ENCODE measurements around the gene AP1B1.

The AP1B1 gene

GRCh38 chr22:29342577-29343312 is 45.6 kb downstream of the AP1B1 start:
- H3K4me3 ChIP-seq (ENCODE audit: low read length in 2 of 2), result no peak overlapping the region
- H3K4me1 ChIP-seq (ENCODE audit: control insufficient read depth in 2 of 2, insufficient read depth in 2 of 2, low read length in 2 of 2), result no peaks in the 10 kb centered on the region
- H3K9me3 ChIP-seq (ENCODE audit: control insufficient read depth in 2 of 2, low read length in 2 of 2), result no peaks in the 10 kb centered on the region
- H3K27ac ChIP-seq (ENCODE audit: low read depth in 2 of 2, low read length in 2 of 2), result no peak overlapping the region
- H3K36me3 ChIP-seq (ENCODE audit: control insufficient read depth in 2 of 2, insufficient read depth in 2 of 2, low read length in 2 of 2), result peaks cover 74 to 81% of the 10 kb centered on the region in 2 donors
- no peaks in the 10 kb centered on the region for H3K27me3 ChIP-seq (ENCODE audit: control insufficient read depth in 2 of 2, insufficient read depth in 2 of 2, low read length in 2 of 2)
- H3K9ac ChIP-seq (ENCODE audit: low read depth in 1 of 2, low read length in 2 of 2), result no peak overlapping the region

- Histone ChIP-seq H3K4me3 (ENCODE audit: low read length in 2 of 2) (no peak overlapping the region), H3K27ac (ENCODE audit: low read depth in 2 of 2, low read length in 2 of 2) (no peak overlapping the region), H3K4me1 (ENCODE audit: control insufficient read depth in 2 of 2, insufficient read depth in 2 of 2, low read length in 2 of 2) (no peaks in the 10 kb centered on the region), H3K9me3 (ENCODE audit: control insufficient read depth in 2 of 2, low read length in 2 of 2) (no peaks in the 10 kb centered on the region), H3K36me3 (ENCODE audit: control insufficient read depth in 2 of 2, insufficient read depth in 2 of 2, low read length in 2 of 2) (peaks cover 73 to 80% of the 10 kb centered on the region in 2 donors), H3K27me3 (ENCODE audit: control insufficient read depth in 2 of 2, insufficient read depth in 2 of 2, low read length in 2 of 2) (no peaks in the 10 kb centered on the region), H3K9ac (ENCODE audit: low read depth in 1 of 2, low read length in 2 of 2) (no peak overlapping the region)
Observed at GRCh38 chr22:29342177-29342576, 46.2 kb downstream of the AP1B1 start.

GRCh38 chr22:29341849-29342127 is 46.6 kb downstream of the AP1B1 start:
- Histone ChIP-seq H3K27ac (ENCODE audit: low read depth in 2 of 2, low read length in 2 of 2) (no peak overlapping the region), H3K36me3 (ENCODE audit: control insufficient read depth in 2 of 2, insufficient read depth in 2 of 2, low read length in 2 of 2) (peaks cover 73 to 80% of the 10 kb centered on the region in 2 donors), H3K4me1 (ENCODE audit: control insufficient read depth in 2 of 2, insufficient read depth in 2 of 2, low read length in 2 of 2) (no peaks in the 10 kb centered on the region)

GRCh38 chr22:29341056-29341848 is 47.1 kb downstream of the AP1B1 start:
- Histone ChIP-seq H3K36me3 (ENCODE audit: control insufficient read depth in 2 of 2, insufficient read depth in 2 of 2, low read length in 2 of 2) (peaks cover 71 to 77% of the 10 kb centered on the region in 2 donors), H3K27ac (ENCODE audit: low read depth in 2 of 2, low read length in 2 of 2) (no peak overlapping the region), H3K9me3 (ENCODE audit: control insufficient read depth in 2 of 2, low read length in 2 of 2) (no peaks in the 10 kb centered on the region), H3K4me3 (ENCODE audit: low read length in 2 of 2) (no peak overlapping the region), H3K4me1 (ENCODE audit: control insufficient read depth in 2 of 2, insufficient read depth in 2 of 2, low read length in 2 of 2) (no peaks in the 10 kb centered on the region), H3K27me3 (ENCODE audit: control insufficient read depth in 2 of 2, insufficient read depth in 2 of 2, low read length in 2 of 2) (no peaks in the 10 kb centered on the region), H3K9ac (ENCODE audit: low read depth in 1 of 2, low read length in 2 of 2) (no peak overlapping the region)

More at GRCh38 chr22:29341849-29342127, 46.6 kb downstream of the AP1B1 start:
- no peaks in the 10 kb centered on the region for H3K9me3 ChIP-seq (ENCODE audit: control insufficient read depth in 2 of 2, low read length in 2 of 2)
- H3K4me3 ChIP-seq (ENCODE audit: low read length in 2 of 2), result no peak overlapping the region
- no peak overlapping the region for H3K9ac ChIP-seq (ENCODE audit: low read depth in 1 of 2, low read length in 2 of 2)
- no peaks in the 10 kb centered on the region for H3K27me3 ChIP-seq (ENCODE audit: control insufficient read depth in 2 of 2, insufficient read depth in 2 of 2, low read length in 2 of 2)

- H3K9ac ChIP-seq (ENCODE audit: low read depth in 1 of 2, low read length in 2 of 2), result no peak overlapping the region
- no peaks in the 10 kb centered on the region for H3K4me1 ChIP-seq (ENCODE audit: control insufficient read depth in 2 of 2, insufficient read depth in 2 of 2, low read length in 2 of 2)
- no peak overlapping the region for H3K27ac ChIP-seq (ENCODE audit: low read depth in 2 of 2, low read length in 2 of 2)
- H3K36me3 ChIP-seq (ENCODE audit: control insufficient read depth in 2 of 2, insufficient read depth in 2 of 2, low read length in 2 of 2), result peaks cover 72 to 76% of the 10 kb centered on the region in 2 donors
- no peaks in the 10 kb centered on the region for H3K9me3 ChIP-seq (ENCODE audit: control insufficient read depth in 2 of 2, low read length in 2 of 2)
- no peak overlapping the region for H3K4me3 ChIP-seq (ENCODE audit: low read length in 2 of 2)
- H3K27me3 ChIP-seq (ENCODE audit: control insufficient read depth in 2 of 2, insufficient read depth in 2 of 2, low read length in 2 of 2), result no peaks in the 10 kb centered on the region
Observed at GRCh38 chr22:29340566-29340965, 47.8 kb downstream of the AP1B1 start.

- no peak overlapping the region for H3K9ac ChIP-seq (ENCODE audit: low read depth in 1 of 2, low read length in 2 of 2)
- peaks cover 74 to 85% of the 10 kb centered on the region in 2 donors for H3K36me3 ChIP-seq (ENCODE audit: control insufficient read depth in 2 of 2, insufficient read depth in 2 of 2, low read length in 2 of 2)
- H3K4me1 ChIP-seq (ENCODE audit: control insufficient read depth in 2 of 2, insufficient read depth in 2 of 2, low read length in 2 of 2), result no peaks in the 10 kb centered on the region
- no peaks in the 10 kb centered on the region for H3K27me3 ChIP-seq (ENCODE audit: control insufficient read depth in 2 of 2, insufficient read depth in 2 of 2, low read length in 2 of 2)
- H3K9me3 ChIP-seq (ENCODE audit: control insufficient read depth in 2 of 2, low read length in 2 of 2), result no peaks in the 10 kb centered on the region
- no peak overlapping the region for H3K27ac ChIP-seq (ENCODE audit: low read depth in 2 of 2, low read length in 2 of 2)
- no peak overlapping the region for H3K4me3 ChIP-seq (ENCODE audit: low read length in 2 of 2)
Observed at GRCh38 chr22:29339381-29340235, 48.8 kb downstream of the AP1B1 start.

- Histone ChIP-seq H3K36me3 (ENCODE audit: control insufficient read depth in 2 of 2, insufficient read depth in 2 of 2, low read length in 2 of 2) (peaks cover 79 to 83% of the 10 kb centered on the region in 2 donors), H3K27ac (ENCODE audit: low read depth in 2 of 2, low read length in 2 of 2) (no peak overlapping the region), H3K4me3 (ENCODE audit: low read length in 2 of 2) (no peak overlapping the region), H3K27me3 (ENCODE audit: control insufficient read depth in 2 of 2, insufficient read depth in 2 of 2, low read length in 2 of 2) (no peaks in the 10 kb centered on the region), H3K9me3 (ENCODE audit: control insufficient read depth in 2 of 2, low read length in 2 of 2) (no peaks in the 10 kb centered on the region), H3K4me1 (ENCODE audit: control insufficient read depth in 2 of 2, insufficient read depth in 2 of 2, low read length in 2 of 2) (no peaks in the 10 kb centered on the region), H3K9ac (ENCODE audit: low read depth in 1 of 2, low read length in 2 of 2) (no peak overlapping the region)
Observed at GRCh38 chr22:29338398-29338797, 50.0 kb downstream of the AP1B1 start.

GRCh38 chr22:29337631-29338284 is 50.6 kb downstream of the AP1B1 start:
- H3K27me3 ChIP-seq (ENCODE audit: control insufficient read depth in 2 of 2, insufficient read depth in 2 of 2, low read length in 2 of 2), result no peaks in the 10 kb centered on the region

GRCh38 chr22:29336751-29337490 is 51.4 kb downstream of the AP1B1 start:
- H3K4me1 ChIP-seq (ENCODE audit: control insufficient read depth in 2 of 2, insufficient read depth in 2 of 2, low read length in 2 of 2), result no peaks in the 10 kb centered on the region
- no peak overlapping the region for H3K27ac ChIP-seq (ENCODE audit: low read depth in 2 of 2, low read length in 2 of 2)
- no peak overlapping the region for H3K9ac ChIP-seq (ENCODE audit: low read depth in 1 of 2, low read length in 2 of 2)
- no peak overlapping the region for H3K4me3 ChIP-seq (ENCODE audit: low read length in 2 of 2)
- no peaks in the 10 kb centered on the region for H3K27me3 ChIP-seq (ENCODE audit: control insufficient read depth in 2 of 2, insufficient read depth in 2 of 2, low read length in 2 of 2)
- no peaks in the 10 kb centered on the region for H3K9me3 ChIP-seq (ENCODE audit: control insufficient read depth in 2 of 2, low read length in 2 of 2)
- peaks cover 69 to 83% of the 10 kb centered on the region in 2 donors for H3K36me3 ChIP-seq (ENCODE audit: control insufficient read depth in 2 of 2, insufficient read depth in 2 of 2, low read length in 2 of 2)

More at GRCh38 chr22:29337631-29338284, 50.6 kb downstream of the AP1B1 start:
- peaks cover 74 to 83% of the 10 kb centered on the region in 2 donors for H3K36me3 ChIP-seq (ENCODE audit: control insufficient read depth in 2 of 2, insufficient read depth in 2 of 2, low read length in 2 of 2)
- H3K9me3 ChIP-seq (ENCODE audit: control insufficient read depth in 2 of 2, low read length in 2 of 2), result no peaks in the 10 kb centered on the region
- no peaks in the 10 kb centered on the region for H3K4me1 ChIP-seq (ENCODE audit: control insufficient read depth in 2 of 2, insufficient read depth in 2 of 2, low read length in 2 of 2)
- no peak overlapping the region for H3K4me3 ChIP-seq (ENCODE audit: low read length in 2 of 2)
- H3K27ac ChIP-seq (ENCODE audit: low read depth in 2 of 2, low read length in 2 of 2), result no peak overlapping the region
- no peak overlapping the region for H3K9ac ChIP-seq (ENCODE audit: low read depth in 1 of 2, low read length in 2 of 2)
